ENCODE data around the gene SOAT2. TPM values are rescaled to one million over a fixed set of nuclear protein-coding genes. Genes with fewer than 3 reads are reported as not detected.
"Not testable (repeated sequence)": the region's sequence is repeated elsewhere in the genome, so short reads cannot be mapped to it uniquely, and the experiment has no call there.

The SOAT2 gene
- total RNA-seq, 1 experiment from 2014 or later, result not detected

- no peak for DNase-seq (ENCODE audit: low spot score)
Observed at GRCh38 chr12:53101931-53102781, 1.1 kb upstream of the SOAT2 start.

- no peak for DNase-seq (ENCODE audit: low spot score)
Observed at GRCh38 chr12:53103860-53104305, 597 bp downstream of the SOAT2 start.

- no peak for DNase-seq (ENCODE audit: low spot score)
Observed at GRCh38 chr12:53105256-53105655, 2.0 kb downstream of the SOAT2 start.

- no peak for DNase-seq (ENCODE audit: low spot score)
Observed at GRCh38 chr12:53105712-53106439, 2.6 kb downstream of the SOAT2 start.

GRCh38 chr12:53107122-53107521 lies 3.8 kb downstream of the SOAT2 start:
- DNase-seq (ENCODE audit: low spot score), result no peak

GRCh38 chr12:53112431-53112830 lies 9.1 kb downstream of the SOAT2 start:
- DNase-seq (ENCODE audit: low spot score), result not testable (repeated sequence)

GRCh38 chr12:53113136-53113705 lies 9.9 kb downstream of the SOAT2 start:
- no peak for DNase-seq (ENCODE audit: low spot score)

GRCh38 chr12:53113951-53114350 lies 10.7 kb downstream of the SOAT2 start:
- no peak for DNase-seq (ENCODE audit: low spot score)

- no peak for DNase-seq (ENCODE audit: low spot score)
Observed at GRCh38 chr12:53115112-53115890, 12.0 kb downstream of the SOAT2 start.

- DNase-seq (ENCODE audit: low spot score), result no peak
Observed at GRCh38 chr12:53115891-53116648, 12.8 kb downstream of the SOAT2 start.

- DNase-seq (ENCODE audit: low spot score), result no peak
Observed at GRCh38 chr12:53118751-53119300, 15.5 kb downstream of the SOAT2 start.

GRCh38 chr12:53120685-53121525 lies 17.6 kb downstream of the SOAT2 start:
- DNase-seq (ENCODE audit: low spot score), result no peak

GRCh38 chr12:53122961-53123468 lies 19.7 kb downstream of the SOAT2 start:
- no peak for DNase-seq (ENCODE audit: low spot score)

- no peak for DNase-seq (ENCODE audit: low spot score)
Observed at GRCh38 chr12:53123578-53124351, 20.5 kb downstream of the SOAT2 start.

- DNase-seq (ENCODE audit: low spot score), result no peak
Observed at GRCh38 chr12:53124352-53124723, 21.1 kb downstream of the SOAT2 start.

- no peak for DNase-seq (ENCODE audit: low spot score)
Observed at GRCh38 chr12:53127169-53127568, 23.9 kb downstream of the SOAT2 start.

GRCh38 chr12:53128780-53129569 lies 25.7 kb downstream of the SOAT2 start:
- DNase-seq (ENCODE audit: low spot score), result no peak

- DNase-seq (ENCODE audit: low spot score), result no peak
Observed at GRCh38 chr12:53131844-53132243, 28.6 kb downstream of the SOAT2 start.
